H4 (cell line): ENCODE results near the gene PCYT2. TPM values are rescaled to one million over a fixed set of nuclear protein-coding genes. Genes with fewer than 3 reads are reported as not detected.
A peak's percentile ranks its signal among the peaks of the same experiment; 100 is the strongest.

ENCODE experiments used
- DNase-seq: peaks from one replicate; pipeline ENCODE4 v3.0.0-alpha.2; 2015; ENCODE audit warnings: low spot score
- total RNA-seq: library from RNA; depleted of rRNA; stranded (reverse); fragments of >200 nt; shearing (Covaris generic); gene quantifications from 2 replicates; pipeline ENCODE4 v1.2.3, GENCODE V29; 2014

The PCYT2 gene
- total RNA-seq, 1 experiment from 2014 or later, result 34.7 TPM

DNA sequence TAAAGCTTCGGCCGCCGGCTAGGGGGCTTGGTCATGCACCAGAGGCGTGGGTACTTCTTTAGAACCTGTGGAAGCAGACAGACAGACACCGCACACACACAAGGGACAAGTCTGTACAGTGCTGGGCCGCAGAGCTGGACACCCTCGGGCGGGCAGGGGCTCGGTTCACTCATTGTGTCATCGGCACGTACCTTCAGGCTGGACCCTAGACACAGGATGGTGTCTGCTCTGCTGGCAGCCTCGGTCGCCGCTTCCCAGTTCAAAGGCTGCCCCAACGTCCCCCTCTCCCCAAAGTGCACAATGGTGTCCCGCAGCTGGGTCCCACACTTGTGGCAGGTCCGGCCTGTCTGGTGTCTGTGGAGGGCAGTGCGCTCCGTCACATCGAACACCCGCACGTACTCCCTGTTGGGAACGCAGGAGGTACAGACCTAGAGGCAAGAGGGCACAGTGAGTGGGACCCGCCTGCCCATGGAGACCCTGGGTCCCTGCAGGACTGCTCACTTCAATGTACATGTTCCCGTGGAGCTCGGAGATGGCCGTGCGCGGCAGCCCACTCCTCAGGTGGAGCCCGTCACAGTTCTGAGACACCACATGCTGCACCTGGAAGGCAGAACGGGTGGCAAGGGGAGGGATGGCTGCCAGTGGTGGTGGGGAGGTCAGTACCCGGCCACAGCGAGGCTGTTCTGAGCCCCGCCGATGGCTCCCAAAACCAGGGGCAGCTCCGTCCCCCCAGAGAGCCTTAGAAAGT, 3.1 kb upstream of the PCYT2 start:
- no peak for DNase-seq

DNA sequence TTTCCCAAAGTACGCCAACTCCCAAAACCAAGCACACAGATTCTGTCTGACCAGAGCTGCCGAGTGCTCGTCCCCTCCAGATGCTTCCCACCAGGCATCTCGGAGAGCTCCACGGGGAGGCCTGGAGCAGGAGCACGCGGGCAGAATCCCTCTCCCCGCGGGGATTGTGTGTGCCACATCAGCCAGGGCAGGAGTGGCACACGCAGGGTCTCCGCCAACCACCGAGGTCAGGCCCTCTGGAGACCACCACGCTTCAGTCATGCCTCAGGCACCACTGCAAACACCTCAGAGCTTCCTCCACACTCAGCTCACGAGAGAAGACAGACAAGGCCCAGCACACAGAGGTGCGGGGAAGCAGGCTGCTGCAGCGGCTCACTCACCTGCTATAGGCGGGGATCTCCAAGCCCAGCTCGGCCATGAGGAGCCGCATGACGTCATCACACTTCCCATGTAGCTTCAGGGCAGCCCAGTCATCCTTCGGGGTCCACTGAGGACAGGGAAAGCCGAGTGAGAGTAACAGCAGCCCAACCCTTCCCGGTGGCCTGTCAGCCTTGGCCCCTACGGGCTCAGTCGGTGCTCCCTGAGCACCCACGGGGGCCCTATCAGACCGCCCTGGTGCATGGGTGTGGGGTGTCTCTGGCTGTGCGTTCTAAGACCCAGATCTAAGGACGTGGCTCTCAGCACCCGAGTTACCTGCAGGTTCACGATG, 2.3 kb upstream of the PCYT2 start:
- DNase-seq, result no peak

DNA sequence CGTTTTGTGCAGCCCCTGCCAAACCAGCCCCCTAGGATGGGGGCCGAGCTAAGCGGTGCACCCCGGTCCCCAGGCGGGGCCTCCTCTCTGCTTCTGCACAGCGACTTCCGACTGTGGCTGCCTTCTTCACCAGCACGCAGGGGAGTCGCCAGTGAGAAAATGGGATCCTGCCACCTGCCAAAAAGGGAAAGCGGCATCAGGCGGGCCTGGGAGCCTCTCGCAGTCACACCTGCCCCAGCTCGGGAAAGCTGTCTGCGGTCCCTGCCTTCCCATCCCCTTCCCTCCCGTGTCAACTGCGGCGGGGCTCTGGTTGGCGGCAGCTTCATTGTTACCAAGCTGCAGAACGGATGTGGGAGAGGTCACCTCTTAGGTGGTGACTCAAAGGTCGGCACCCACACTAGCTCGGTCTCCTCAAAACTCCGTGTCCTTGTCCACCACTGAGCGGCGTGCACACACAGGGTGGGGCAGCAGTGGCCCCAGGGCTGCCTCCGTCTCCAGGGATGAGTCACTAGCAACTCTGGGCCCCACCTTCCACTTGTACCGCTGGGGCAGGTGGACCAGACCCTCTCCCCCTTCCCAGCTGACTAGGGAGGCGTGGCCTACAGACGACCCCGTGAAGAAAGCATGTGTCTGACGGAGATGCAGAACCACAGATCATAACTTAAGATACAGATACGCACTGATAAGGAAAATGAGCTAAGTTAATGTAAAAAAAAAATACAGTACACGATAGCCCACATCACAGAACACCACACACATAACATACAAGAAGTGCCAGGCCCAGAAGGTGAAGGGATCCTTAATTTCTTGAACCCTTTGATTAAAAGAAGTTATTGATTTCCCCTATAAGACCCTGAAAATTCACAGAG, 1.5 kb upstream of the PCYT2 start:
- peak; percentile 53 for DNase-seq

DNA sequence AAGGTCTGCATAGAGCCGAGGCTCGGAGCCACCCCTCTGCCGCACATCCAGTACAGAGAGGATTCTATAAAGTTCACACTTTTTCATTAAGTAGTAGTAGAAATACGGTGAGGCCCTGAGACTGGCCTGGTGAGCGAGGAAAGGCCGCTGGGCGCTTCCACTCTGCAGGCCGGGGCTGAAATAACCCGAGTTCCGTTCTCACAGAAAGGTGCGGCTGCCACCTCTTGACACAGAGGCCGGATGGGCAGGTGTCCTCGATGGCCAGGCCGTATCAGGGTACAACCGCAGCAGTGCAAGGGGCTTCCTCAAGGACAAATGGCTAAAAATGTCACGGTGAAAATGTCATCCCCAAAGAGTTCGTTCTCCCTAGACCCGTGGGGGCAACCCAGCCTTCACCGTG, 770 bp upstream of the PCYT2 start:
- DNase-seq, result no peak

DNA sequence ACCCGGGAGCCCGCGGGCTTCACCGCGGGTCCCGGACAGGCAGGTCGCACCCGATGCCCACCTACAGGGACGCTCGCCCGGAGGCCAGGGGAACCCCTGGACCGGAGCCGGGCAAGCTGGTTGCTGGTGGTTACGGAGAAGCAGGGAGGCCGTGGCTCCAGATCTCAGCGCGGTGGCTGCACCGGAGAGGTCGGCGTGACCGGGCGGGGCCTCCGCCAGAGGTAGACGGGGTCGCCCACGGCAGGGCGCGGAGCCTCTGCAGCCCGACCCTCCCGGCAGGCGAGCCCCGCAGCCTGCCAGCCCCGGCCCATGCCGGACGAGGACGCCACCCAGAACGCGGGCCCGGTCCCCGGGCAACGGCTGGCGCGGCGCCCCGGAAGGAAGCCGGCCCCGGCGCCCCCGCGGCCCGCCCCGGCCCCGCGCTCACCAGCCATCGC, 341 bp downstream of the PCYT2 start:
- no peak for DNase-seq

DNA sequence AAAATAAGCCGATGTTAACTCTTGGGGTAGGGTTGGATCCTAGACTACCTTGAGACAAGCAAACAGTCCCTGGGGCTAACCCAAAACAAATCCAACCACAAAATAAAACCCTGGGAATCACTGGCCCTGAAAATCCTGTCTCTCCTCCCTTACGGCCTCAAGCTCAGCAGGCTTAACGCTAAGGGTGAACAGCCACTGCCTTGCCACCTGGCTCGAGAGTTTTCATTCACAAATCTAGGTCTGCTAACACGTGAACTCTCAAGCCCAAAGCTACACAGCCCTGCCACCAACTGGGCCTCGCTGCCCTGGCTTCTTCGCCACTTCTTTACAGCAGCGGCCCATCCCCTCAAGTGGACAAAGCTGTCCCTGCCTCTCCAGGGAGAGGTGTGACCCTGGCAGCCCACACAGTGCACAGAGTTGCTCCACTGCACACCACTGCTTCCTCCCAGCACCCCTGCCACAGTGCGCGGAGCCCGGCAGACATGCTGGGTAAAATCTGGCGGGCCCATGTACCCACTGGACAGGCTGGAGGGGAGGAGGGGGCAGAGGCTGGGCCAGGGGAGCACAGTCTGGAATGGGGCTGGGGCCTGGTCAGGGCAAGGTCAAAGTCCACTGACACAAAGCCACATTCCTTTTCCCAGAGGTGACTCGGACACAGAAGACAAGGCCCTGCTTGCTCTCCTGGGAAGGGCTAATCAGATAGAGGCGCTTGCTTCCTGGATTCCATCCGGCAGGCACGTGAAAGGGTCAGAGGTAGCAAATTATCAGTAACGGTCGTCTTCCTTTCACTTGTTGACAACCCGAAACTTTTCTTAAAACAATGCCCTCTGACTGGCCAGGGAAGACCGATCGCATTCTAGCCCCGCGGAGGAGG, 996 bp downstream of the PCYT2 start:
- DNase-seq, result no peak

DNA sequence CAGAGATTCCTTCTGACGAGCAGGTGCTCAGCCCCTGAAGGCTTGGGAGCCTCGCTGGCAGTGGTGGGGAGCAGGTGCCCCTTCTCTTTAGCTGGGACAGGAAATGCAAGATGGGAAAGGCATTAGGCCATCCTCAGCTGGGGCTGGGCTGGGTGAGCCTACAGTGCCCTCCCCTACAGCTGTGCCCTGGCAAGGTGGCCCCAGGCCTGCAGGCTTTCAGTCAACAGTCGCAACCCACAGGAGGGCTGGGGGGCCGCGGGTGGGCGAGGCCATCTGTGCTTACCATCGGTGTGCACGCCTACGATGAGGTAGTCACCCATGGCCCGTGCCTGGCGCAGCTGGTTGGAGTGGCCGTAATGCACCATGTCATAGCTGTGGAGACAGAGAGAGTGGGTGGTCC, 2.0 kb downstream of the PCYT2 start:
- DNase-seq, result no peak

DNA sequence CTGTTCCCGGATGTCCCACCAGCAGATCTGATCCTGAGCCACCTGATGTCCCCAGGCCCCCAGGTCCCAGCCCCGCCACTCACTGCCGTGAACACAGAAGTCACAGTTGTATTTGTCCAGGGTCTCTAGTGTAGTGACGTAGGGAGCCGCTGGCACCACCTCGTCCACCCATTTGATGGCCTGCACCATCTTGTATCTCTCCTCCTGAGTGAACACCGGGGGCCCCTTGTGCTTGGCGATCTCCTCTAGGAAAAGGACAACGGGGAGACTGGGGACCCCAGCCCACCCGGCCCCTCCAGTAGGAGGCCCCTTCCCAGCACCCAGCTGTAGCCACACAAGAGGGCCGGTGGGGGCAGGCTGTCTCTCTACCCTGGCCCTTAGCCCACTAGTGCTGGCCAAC, 2.4 kb downstream of the PCYT2 start:
- DNase-seq, result no peak

DNA sequence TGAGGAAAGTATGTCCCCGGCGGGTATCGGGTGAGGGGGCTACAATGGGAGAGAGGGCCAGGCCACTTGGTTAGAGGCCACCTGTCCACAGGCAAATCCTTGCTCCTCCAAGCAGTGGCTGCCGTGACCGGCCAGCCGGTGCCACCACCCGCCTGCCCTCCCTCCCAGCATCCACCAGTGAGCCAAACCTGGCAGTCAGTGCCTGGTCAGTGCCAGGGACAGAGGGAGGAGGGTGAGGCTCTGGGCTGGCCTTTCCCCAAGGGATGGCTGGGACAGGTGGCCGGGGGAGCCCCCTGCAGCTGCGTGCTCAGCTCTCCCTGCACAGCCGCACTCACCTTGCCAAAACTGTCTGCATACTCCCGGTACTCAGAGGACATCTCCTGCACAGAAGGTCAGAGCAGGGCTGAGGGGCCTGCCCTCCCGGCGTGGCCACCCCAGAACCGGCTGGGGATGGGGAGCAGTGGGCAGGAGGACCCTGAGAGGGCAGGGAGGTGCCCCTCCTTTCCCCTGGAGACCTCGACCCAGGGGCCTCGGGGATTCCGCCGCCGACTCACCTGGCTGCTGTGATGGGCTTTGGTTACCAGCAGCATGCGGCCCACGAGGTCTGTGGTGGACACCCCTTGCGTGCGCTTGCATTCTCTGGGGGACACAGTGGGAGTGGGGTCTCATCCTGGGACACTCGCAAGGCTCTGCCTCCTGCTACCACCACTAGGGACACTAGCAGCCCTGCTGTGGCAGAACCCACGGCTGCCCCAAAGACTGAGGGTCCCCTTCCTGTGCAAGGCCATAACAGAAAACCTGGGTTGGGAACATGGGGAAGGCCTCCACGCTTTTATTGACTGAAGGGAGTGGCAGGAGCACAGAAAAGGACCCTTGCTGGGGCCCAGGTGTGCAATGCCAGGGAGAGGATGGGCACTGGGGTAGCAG, 3.7 kb downstream of the PCYT2 start:
- DNase-seq, result no peak

DNA sequence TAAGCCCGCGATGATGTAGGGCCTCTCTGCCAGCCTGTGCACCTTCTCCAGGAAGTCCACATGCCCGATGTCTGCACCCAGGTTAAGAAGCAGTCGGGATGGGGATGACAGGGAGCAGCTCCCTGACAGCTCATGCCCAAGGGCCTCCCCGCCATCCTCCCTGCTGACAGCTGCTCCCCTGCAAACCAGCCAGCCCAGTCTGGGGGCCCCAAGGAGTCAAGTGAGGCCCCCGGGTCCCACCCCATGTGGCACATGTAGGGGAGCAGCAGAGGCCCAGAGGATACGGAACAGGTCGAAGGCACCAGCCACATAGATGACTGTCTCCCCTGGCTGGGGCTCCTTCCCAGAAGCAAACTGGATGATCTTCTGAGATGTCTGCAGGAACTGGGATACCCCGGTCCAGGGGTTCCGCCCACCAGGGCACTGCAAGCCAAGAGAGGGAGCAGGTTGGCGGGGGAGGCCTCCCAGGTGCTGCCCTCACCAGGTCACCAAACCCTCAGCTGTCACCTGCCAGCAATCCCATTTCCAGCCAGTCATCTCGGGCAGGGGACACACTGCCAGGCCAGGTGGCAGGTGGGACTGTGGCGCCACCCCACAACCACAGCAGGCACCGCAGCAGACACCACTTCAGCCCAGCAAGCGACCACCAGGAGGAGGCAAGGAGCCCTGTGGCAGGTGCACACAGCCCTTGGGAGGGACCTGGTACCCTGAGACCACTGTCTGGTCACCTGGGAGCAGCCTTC, 4.6 kb downstream of the PCYT2 start:
- no peak for DNase-seq

DNA sequence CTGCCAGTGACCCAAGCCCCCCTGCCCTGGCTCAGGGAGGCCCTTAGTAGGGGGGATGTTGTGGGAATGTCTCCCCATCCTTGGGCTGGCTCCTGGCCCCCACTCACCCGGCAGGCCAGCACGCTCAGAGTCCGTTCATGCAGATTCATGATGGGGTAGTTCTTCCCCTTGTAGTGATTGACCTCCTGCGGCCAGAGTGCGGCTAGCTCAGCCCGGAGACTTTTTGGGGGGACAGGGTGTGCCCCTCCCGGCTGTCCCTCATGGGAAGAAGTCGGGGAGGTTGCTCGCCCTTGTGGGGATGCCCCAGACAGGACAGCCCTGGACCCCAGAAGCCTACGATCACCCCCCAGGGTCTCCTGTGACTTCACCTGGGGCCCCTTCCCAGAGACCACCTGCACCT, 5.2 kb downstream of the PCYT2 start:
- no peak for DNase-seq

DNA sequence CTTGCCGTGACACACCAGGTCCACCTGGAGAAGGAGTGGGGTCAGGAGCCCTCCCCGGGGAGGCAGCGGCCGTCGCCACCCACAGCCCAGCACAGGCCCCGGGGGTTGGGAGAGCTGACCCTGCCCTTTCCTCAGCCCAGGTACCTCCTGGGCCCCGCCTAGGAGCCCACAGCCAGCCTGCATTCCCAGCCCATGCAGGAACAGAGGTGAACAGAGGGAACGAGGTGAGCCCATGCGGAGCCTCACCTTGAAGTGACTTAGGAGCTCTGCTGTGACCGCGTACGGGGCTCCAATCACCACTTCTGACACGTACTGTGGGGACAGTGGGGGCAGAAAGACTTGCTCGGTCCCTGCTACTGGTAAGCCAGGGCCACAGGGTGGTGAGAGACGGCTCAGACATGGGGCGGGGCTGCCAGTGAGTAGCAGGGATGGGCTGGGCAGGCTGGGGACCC, 5.7 kb downstream of the PCYT2 start:
- DNase-seq, result no peak

DNA sequence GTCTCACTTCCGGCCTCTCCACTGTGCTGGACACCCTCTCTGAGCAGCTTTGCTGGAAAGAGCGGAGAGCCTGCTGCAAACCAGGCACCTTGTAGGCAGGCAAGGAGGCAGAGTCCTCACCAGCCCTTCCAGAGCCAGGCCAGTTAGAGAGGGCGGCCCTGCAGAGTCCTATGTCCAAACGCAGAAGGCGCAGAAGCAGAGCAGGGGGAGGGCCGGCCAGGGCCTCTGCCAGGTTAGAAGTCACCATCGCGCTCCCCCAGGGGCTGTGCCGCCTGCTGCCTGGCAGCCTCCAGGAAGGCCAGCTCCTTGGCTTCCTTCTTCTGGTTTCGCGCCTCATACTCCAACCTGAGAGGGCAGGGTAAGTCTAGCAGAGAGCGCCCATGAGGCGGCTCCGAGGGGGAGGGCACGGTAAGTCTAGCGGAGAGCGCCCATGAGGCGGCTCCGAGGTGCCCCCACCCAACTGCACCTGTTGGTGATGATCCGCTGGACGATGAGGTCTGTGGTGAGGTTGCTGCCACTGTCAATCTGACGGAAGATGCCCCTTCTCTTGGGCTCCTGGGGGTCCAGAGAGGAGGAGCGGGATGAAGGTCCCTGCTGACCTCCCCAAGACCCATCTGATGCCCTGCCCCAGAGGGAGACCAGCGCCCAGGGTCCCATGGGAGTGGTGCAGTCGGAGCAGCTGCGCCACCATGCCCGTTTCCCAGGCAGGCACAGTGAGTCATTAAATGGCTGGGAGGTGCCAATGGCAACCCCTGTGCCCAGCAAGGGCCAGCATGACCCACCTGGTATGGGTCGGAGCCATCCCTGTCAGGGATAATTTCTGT, 6.4 kb downstream of the PCYT2 start:
- no peak for DNase-seq

DNA sequence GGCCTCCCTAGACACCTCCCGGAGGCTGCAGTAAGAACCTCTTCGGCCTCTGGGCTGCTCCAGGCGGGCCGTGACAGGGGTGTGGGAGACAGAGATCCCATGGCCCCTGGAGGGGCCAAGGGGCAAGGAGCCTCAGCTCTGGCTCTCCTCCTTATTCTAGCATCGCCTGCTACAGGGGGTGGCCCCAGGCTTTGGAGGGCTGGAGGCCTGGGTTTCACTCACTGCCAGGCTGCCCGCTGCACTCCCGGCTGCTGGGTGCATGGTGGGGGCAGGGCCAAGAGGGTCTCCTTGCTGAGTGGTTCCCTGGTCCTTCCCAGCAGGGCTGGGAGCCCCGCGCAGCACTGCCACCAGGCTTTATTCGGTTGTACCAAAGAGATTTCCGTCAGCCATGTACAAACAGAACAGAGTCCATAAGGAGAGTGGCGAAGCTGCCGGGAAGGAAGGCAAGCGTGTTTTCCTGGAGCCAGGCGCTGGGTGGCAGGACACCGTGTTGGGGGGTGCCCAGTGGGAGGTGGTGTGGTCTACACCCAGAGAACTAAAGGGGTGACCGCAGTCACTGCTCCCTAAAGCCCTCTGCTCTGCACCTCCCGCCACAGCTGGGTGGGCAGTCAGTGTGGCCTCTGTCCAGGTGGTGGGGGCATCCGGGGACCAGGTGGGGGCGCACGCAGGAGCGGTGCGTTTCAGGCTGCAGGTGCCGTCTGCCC, 7.2 kb downstream of the PCYT2 start:
- DNase-seq, result no peak

DNA sequence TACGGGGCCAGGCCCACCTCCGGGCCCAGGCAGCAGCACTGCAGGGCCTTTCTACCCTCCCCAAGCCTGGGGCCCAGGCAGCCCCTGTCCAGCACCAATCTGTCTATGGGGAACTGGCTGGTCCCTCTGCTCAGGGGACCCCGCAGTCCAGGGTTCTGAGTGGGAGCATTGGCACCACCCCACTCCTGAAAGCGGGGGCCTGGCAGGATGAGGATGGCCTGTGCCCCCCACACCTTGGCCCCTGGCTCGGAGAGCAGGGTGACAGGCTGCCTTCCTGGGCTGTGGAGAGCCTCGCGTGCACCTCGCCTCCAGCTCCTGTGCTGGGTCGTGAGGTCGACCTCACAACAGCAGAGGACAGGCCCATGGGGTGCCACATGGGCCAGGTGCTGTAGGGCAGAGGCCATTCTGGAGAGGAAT, 7.8 kb downstream of the PCYT2 start:
- no peak for DNase-seq

DNA sequence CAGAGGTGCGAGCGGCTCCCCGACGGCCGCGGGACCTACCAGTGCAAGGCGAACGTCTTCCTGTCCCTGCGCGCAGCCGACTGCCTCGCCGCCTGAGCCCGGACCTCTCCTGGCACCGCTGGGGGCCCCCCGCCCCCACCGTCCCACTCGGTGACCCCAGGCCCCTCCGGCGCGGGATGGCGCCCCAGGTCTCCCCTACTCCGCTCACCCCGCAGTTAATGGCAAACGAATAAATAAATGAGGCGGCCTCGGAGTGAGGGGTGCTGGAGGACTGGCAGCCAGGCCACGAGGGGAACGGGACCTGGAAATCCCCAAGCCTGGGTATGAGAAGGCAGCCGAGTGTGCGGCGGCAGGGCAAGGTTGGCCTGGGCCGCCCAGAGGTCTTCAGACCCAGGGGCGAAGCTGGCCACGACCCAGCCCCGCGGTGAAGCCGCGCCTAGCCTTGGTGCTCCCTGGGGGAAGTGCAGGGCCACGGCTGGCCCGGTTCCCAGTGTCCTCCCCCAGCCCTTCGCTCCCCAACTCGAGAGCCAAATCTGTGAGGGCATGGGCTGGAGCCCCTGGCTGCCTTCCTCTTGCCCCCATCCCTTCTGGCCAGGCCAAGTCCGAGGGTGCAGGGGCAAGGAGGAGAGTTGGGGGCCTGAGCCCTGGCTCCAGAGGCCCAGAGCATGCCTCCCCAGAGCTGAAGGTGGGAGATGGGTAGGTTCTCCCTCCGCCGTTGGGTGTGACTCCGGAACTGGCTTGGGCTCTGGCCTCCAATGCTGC, 8.4 kb downstream of the PCYT2 start:
- no peak for DNase-seq

DNA sequence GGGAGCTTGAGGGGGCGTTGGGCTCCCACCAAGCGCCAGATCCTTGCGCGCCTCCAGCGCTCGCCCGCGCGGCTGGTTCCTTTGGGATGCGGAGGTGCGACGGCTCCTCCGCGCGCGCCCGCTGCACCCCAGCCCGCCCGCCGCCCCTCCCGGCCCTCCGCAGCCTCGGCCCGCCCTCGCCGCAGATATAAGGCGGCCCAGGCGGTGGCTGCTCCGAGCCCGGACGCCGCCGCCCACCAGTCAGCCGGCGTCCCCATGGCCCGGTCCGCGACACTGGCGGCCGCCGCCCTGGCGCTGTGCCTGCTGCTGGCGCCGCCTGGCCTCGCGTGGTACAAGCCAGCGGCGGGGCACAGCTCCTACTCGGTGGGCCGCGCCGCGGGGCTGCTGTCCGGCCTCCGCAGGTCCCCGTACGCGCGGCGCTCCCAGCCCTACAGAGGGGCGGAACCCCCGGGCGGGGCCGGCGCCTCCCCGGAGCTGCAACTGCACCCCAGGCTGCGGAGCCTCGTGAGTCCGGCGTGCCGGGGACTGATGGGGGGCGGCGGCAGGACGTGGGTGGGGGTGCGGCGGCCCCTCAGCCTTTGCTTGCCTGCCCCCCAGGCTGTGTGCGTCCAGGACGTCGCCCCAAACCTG, 9.1 kb downstream of the PCYT2 start, which contains the start of gene NPB:
TSS of gene NPB (plus strand) at position 216 of the 630 bp plus-strand sequence. CDS start at position 256, 40 bp downstream.
- no peak for DNase-seq
